Neural progenitor cell (in vitro differentiated cells): Measurements from ENCODE around the gene EMP1.

Experiments used
- EZH2phosphoT487 ChIP-seq: fragments of 200-600 bp; sonication (generic); IDR thresholded peaks from 2 replicates; pipeline ENCODE4 v1.6.1; 2017; ENCODE audit warnings: antibody characterized with exemption
- TF ChIP-seq, protein P1 (sequence below): fragments of 200-600 bp; sonication (generic); IDR thresholded peaks from 2 replicates; pipeline ENCODE4 v1.5.1; 2017; ENCODE audit warnings: antibody characterized with exemption, mild to moderate bottlenecking

DNA sequence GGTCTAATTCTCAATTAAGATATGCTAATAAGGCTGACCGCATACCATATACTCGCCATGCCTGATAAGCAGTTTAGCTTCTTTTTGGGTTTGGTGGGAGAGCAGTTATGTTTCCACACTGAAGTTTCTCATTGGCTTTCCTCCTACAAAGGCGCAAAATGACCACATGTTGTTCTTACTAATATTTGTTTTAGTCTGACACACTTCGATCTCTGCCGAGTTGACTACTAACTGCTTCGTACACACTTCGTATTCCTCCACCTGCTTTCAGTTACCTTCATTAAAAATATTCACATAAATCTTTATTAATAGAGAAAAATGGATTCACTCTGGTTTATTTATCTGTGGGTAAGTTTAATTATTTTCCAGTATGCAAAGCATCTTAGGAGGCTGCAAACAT, 41.7 kb downstream of the EMP1 start:
- TF ChIP-seq, protein P1, sequence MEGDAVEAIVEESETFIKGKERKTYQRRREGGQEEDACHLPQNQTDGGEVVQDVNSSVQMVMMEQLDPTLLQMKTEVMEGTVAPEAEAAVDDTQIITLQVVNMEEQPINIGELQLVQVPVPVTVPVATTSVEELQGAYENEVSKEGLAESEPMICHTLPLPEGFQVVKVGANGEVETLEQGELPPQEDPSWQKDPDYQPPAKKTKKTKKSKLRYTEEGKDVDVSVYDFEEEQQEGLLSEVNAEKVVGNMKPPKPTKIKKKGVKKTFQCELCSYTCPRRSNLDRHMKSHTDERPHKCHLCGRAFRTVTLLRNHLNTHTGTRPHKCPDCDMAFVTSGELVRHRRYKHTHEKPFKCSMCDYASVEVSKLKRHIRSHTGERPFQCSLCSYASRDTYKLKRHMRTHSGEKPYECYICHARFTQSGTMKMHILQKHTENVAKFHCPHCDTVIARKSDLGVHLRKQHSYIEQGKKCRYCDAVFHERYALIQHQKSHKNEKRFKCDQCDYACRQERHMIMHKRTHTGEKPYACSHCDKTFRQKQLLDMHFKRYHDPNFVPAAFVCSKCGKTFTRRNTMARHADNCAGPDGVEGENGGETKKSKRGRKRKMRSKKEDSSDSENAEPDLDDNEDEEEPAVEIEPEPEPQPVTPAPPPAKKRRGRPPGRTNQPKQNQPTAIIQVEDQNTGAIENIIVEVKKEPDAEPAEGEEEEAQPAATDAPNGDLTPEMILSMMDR = no peak
- TF ChIP-seq EZH2phosphoT487 = no peak
